Measurements from ENCODE around the gene PSMD14.

DNA sequence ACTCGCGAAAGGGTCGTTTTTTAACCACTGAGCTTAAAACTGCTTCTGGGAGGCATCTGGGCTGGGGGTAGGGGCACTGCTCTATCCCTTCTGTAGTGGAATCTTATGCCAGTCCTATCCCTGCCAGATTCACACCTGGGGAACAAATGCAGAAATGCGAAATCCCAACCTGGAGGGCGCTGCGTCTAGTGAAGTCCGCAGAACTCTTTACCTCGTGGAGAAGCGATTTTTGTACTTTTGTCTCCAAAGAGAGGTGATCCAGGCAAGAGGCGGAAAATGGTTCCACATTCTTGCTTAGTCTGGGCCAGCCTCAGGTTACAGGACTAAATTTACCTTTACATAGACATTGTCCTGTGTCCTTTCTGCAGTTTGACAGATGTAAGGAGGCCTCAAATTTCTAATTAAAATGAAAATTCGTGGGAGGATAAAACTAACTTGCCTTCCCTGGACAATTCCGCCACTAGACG, 118.3 kb downstream of the PSMD14 start:
- no peak for TF ChIP-seq POLR2A (IDR thresholded peaks at IDR 0.05; ENCODE audit: low read depth, low read length)
- no peak for TF ChIP-seq TAF1 (IDR thresholded peaks at IDR 0.05; ENCODE audit: borderline replicate concordance, low read depth, low read length)
- TF ChIP-seq POLR2AphosphoS5 (IDR thresholded peaks at IDR 0.05; ENCODE audit: low read depth, low read length) = no peak

All from GM12892 (cell line).